ENCODE measurements around the gene ARHGEF2. TPM values are rescaled to one million over a fixed set of nuclear protein-coding genes. Genes with fewer than 3 reads are reported as not detected.

ARHGEF2 gene
- polyA plus RNA-seq, 1 of the 3 experiments (the other 2 are of a cell fraction), result 50.8 TPM

DNA sequence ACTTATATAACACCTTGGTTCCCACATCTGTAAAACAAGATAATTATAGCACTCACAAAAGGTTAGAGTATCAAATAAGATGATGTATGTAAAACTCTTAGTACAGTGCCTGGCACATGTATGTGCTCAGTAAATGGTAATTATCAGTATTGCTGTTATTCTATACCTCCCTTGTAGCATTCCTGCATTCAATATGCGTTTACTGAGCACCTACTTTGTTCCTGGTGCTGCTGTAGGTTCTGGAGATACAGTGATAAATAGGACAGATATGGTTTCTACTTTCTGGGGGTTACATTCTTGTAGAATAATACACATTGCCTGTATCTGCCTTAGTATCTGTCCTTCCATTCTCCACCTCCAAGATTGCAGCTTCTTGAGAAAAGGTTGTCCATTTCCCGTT is 43.6 kb upstream of the ARHGEF2 start:
- 84% methylated on average over 2 of the region's 2 CpGs for WGBS (ENCODE audit: low lambda C conversion rate)
- H4K20me1 ChIP-seq (ENCODE audit: insufficient read depth), result peaks cover 22% of the 10 kb centered on the region
- DNase-seq, result no peak
- no peaks in the 10 kb centered on the region for H3K9me2 ChIP-seq
- peaks cover 17% of the 10 kb centered on the region for H3F3A ChIP-seq (replicated peaks; ENCODE audit: insufficient read depth)
- no peak overlapping the region for H3K4me2 ChIP-seq
- CTCF ChIA-PET, result interaction anchor here (0.8 to 2.9 kb wide), 4 partner anchors 11 to 44 kb away, joined by 4 to 14 read pairs (median 6); partner anchors contain the start of gene UBQLN4
- H3K4me3 ChIP-seq (ENCODE audit: low read depth in 2 of 2, low read length in 1 of 2), result no peak overlapping the region
- H3K27ac ChIP-seq (ENCODE audit: low read depth in 2 of 2, low read length in 1 of 2), result no peak overlapping the region
- peaks cover 11 to 26% of the 10 kb centered on the region in 2 experiments for H3K36me3 ChIP-seq (replicated peaks in 1 of 2; ENCODE audit: control insufficient read depth in 1 of 2, insufficient read depth in 2 of 2, low read length in 1 of 2)
- H3K79me2 ChIP-seq (ENCODE audit: insufficient read depth), result peaks cover 35% of the 10 kb centered on the region
- H2AFZ ChIP-seq (ENCODE audit: low read depth), result no peak overlapping the region
- no peaks in the 10 kb centered on the region for H3K9me3 ChIP-seq
- POLR2A ChIA-PET, result interaction anchor here (1.4 kb wide), 1 partner anchor 44 kb away, joined by 6 read pairs; no protein-coding TSS in a partner anchor
- no peak overlapping the region for H3K9ac ChIP-seq
- no peak for TF ChIP-seq NRF1 (IDR thresholded peaks at IDR 0.05; ENCODE audit: low read depth, low read length)
- TF ChIP-seq RCOR1 (IDR thresholded peaks at IDR 0.05; ENCODE audit: low read length), result no peak
- no peak for TF ChIP-seq NFIC (IDR thresholded peaks at IDR 0.05; ENCODE audit: borderline replicate concordance)
- no peak for TF ChIP-seq GABPA (IDR thresholded peaks at IDR 0.05; ENCODE audit: low read depth)
- TF ChIP-seq, protein P1, sequence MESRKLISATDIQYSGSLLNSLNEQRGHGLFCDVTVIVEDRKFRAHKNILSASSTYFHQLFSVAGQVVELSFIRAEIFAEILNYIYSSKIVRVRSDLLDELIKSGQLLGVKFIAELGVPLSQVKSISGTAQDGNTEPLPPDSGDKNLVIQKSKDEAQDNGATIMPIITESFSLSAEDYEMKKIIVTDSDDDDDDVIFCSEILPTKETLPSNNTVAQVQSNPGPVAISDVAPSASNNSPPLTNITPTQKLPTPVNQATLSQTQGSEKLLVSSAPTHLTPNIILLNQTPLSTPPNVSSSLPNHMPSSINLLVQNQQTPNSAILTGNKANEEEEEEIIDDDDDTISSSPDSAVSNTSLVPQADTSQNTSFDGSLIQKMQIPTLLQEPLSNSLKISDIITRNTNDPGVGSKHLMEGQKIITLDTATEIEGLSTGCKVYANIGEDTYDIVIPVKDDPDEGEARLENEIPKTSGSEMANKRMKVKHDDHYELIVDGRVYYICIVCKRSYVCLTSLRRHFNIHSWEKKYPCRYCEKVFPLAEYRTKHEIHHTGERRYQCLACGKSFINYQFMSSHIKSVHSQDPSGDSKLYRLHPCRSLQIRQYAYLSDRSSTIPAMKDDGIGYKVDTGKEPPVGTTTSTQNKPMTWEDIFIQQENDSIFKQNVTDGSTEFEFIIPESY (IDR thresholded peaks at IDR 0.05; ENCODE audit: borderline replicate concordance, low read depth), result no peak
- TF ChIP-seq EZH2phosphoT487 (IDR thresholded peaks at IDR 0.05; ENCODE audit: borderline replicate concordance, low read depth), result no peak
- TF ChIP-seq RXRA (IDR thresholded peaks at IDR 0.05; ENCODE audit: borderline replicate concordance, low read depth), result no peak
- no peak for TF ChIP-seq ELF1 (IDR thresholded peaks at IDR 0.05)
- no peak for TF ChIP-seq TAF1 (IDR thresholded peaks at IDR 0.05; ENCODE audit: borderline replicate concordance, low read depth, low read length)
- peaks cover 7 to 12% of the 10 kb centered on the region in 2 experiments; a peak in 3 of 4 replicates for H3K4me1 ChIP-seq (ENCODE audit: control insufficient read depth in 1 of 2, insufficient read depth in 2 of 2, low read depth in 1 of 2, low read length in 1 of 2)
- H3K27me3 ChIP-seq (ENCODE audit: insufficient read depth), result no peaks in the 10 kb centered on the region

DNA sequence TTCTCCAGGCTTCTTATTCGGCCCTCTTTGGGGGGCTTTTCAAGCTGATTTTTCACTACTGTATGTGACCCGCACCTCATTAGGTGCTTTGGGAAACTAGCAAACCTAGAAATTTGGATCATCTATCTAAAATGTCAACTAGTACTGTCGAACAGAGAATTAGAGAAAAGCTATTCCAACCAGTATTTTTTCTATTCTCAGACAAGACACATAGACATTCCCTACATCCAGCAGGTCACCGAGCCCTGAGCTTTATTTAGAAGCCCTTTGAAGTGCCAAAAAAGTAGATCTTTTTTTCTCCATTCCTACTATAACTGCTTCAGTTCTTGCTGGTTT is 42.7 kb upstream of the ARHGEF2 start:
- no peaks in the 10 kb centered on the region for H3K9me3 ChIP-seq
- peaks cover 19% of the 10 kb centered on the region for H3F3A ChIP-seq (replicated peaks; ENCODE audit: insufficient read depth)
- peaks cover 7 to 12% of the 10 kb centered on the region in 2 experiments; a peak in 3 of 4 replicates for H3K4me1 ChIP-seq (ENCODE audit: control insufficient read depth in 1 of 2, insufficient read depth in 2 of 2, low read depth in 1 of 2, low read length in 1 of 2)
- H3K9ac ChIP-seq, result peak overlapping the region; percentile 80; the same call in 1 of the 2 replicates
- peaks cover 44% of the 10 kb centered on the region for H3K79me2 ChIP-seq (ENCODE audit: insufficient read depth)
- peak overlapping the region; percentile 98; the same call in 1 of the 2 replicates for H3K4me2 ChIP-seq
- H3K36me3 ChIP-seq (replicated peaks in 1 of 2; ENCODE audit: control insufficient read depth in 1 of 2, insufficient read depth in 2 of 2, low read length in 1 of 2), result peaks cover 16 to 35% of the 10 kb centered on the region in 2 experiments
- CTCF ChIA-PET, result interaction anchor here (0.8 to 2.9 kb wide), 7 partner anchors 17 to 83 kb away, joined by 3 to 14 read pairs (median 4); partner anchors contain the start of gene UBQLN4
- peak overlapping the region; percentile 92 for H2AFZ ChIP-seq (ENCODE audit: low read depth)
- peak overlapping the region; percentile 67 to 96; a peak in 3 of 4 replicates for H3K4me3 ChIP-seq (ENCODE audit: low read depth in 2 of 2, low read length in 1 of 2)
- H4K20me1 ChIP-seq (ENCODE audit: insufficient read depth), result peaks cover 22% of the 10 kb centered on the region
- no peaks in the 10 kb centered on the region for H3K27me3 ChIP-seq (ENCODE audit: insufficient read depth)
- no peak for DNase-seq
- H3K9me2 ChIP-seq, result no peaks in the 10 kb centered on the region
- 8% methylated on average over 4 of the region's 4 CpGs for WGBS (ENCODE audit: low lambda C conversion rate)
- peak overlapping the region in 1 of 2 experiments; percentile 36; a peak in 2 of 4 replicates for H3K27ac ChIP-seq (ENCODE audit: low read depth in 2 of 2, low read length in 1 of 2)
- POLR2A ChIA-PET, result interaction anchor here (1.4 kb wide), 1 partner anchor 45 kb away, joined by 6 read pairs; no protein-coding TSS in a partner anchor
- no peak for TF ChIP-seq CHD2 (IDR thresholded peaks at IDR 0.05; ENCODE audit: low read length, partially characterized antibody)
- TF ChIP-seq MEF2A (IDR thresholded peaks at IDR 0.05; ENCODE audit: borderline replicate concordance, low read depth), result no peak
- no peak for TF ChIP-seq RCOR1 (IDR thresholded peaks at IDR 0.05; ENCODE audit: low read length)
- no peak for TF ChIP-seq GABPA (IDR thresholded peaks at IDR 0.05; ENCODE audit: low read depth)
- TF ChIP-seq, protein P2, sequence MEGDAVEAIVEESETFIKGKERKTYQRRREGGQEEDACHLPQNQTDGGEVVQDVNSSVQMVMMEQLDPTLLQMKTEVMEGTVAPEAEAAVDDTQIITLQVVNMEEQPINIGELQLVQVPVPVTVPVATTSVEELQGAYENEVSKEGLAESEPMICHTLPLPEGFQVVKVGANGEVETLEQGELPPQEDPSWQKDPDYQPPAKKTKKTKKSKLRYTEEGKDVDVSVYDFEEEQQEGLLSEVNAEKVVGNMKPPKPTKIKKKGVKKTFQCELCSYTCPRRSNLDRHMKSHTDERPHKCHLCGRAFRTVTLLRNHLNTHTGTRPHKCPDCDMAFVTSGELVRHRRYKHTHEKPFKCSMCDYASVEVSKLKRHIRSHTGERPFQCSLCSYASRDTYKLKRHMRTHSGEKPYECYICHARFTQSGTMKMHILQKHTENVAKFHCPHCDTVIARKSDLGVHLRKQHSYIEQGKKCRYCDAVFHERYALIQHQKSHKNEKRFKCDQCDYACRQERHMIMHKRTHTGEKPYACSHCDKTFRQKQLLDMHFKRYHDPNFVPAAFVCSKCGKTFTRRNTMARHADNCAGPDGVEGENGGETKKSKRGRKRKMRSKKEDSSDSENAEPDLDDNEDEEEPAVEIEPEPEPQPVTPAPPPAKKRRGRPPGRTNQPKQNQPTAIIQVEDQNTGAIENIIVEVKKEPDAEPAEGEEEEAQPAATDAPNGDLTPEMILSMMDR (IDR thresholded peaks at IDR 0.05), result no peak
- no peak for TF ChIP-seq MXI1 (IDR thresholded peaks at IDR 0.05; ENCODE audit: low read depth, low read length)
- TF ChIP-seq, protein P1 (IDR thresholded peaks at IDR 0.05; ENCODE audit: borderline replicate concordance, low read depth), result no peak
- TF ChIP-seq JUND (IDR thresholded peaks at IDR 0.05), result no peak
- TF ChIP-seq, protein P3, sequence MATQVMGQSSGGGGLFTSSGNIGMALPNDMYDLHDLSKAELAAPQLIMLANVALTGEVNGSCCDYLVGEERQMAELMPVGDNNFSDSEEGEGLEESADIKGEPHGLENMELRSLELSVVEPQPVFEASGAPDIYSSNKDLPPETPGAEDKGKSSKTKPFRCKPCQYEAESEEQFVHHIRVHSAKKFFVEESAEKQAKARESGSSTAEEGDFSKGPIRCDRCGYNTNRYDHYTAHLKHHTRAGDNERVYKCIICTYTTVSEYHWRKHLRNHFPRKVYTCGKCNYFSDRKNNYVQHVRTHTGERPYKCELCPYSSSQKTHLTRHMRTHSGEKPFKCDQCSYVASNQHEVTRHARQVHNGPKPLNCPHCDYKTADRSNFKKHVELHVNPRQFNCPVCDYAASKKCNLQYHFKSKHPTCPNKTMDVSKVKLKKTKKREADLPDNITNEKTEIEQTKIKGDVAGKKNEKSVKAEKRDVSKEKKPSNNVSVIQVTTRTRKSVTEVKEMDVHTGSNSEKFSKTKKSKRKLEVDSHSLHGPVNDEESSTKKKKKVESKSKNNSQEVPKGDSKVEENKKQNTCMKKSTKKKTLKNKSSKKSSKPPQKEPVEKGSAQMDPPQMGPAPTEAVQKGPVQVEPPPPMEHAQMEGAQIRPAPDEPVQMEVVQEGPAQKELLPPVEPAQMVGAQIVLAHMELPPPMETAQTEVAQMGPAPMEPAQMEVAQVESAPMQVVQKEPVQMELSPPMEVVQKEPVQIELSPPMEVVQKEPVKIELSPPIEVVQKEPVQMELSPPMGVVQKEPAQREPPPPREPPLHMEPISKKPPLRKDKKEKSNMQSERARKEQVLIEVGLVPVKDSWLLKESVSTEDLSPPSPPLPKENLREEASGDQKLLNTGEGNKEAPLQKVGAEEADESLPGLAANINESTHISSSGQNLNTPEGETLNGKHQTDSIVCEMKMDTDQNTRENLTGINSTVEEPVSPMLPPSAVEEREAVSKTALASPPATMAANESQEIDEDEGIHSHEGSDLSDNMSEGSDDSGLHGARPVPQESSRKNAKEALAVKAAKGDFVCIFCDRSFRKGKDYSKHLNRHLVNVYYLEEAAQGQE (IDR thresholded peaks at IDR 0.05; ENCODE audit: low read depth, low read length), result no peak
- no peak for TF ChIP-seq EP300 (IDR thresholded peaks at IDR 0.05; ENCODE audit: borderline replicate concordance in 1 of 2, low read depth in 1 of 2, low read length in 1 of 2)
- no peak for TF ChIP-seq TAF1 (IDR thresholded peaks at IDR 0.05; ENCODE audit: borderline replicate concordance, low read depth, low read length)
- TF ChIP-seq RFX5 (IDR thresholded peaks at IDR 0.05; ENCODE audit: low read length), result no peak

All from SK-N-SH (cell line).